ENCODE results near the gene FAM133A.

DNA sequence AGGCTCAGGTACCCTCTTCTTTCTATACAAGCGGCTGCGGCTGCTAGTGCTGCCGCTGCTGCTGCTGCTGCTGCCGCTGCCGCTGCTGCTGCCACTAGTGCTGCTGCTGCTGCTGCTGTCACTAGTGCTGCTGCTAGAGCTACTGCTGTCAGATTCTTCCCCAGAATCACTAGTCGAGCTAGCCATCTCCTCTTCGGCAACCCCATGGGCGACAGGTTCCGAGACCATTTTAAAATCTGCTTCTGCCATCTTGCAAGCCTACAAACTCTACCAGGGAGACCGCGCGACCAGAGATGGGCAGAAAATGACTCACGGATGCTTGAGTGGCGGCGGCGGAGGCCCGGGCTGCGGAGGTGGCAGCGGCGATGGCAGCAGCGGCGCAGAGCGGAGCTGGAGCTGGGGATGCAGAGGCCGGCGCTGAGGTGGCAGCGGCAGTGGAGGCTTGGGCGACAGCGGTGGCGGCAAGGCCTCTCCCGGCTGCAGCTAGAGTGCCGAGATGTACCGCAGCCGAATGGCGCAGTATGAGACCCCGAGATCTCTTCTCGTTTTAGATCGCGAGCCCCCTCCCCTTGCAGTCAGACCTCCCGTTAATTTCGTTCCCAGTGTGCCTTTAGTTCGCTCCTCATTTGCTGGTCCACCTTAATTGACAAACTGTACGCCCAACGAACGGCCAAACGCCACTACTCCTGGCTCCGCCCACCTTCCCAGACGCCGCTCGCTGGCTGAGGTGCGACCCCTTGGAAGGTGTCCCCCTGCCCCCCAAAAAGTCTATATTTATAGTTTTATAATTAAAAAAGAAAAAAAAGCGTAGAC is 744 bp upstream of the FAM133A start, which contains the start of gene NAP1L3:
- TF ChIP-seq ZNF383 (CRISPR knock-in tag; IDR thresholded peaks at IDR 0.05; ENCODE audit: borderline replicate concordance) (no peak), PHF21A (CRISPR knock-in tag; IDR thresholded peaks at IDR 0.05) (no peak)
- TF ChIP-seq, protein P1, sequence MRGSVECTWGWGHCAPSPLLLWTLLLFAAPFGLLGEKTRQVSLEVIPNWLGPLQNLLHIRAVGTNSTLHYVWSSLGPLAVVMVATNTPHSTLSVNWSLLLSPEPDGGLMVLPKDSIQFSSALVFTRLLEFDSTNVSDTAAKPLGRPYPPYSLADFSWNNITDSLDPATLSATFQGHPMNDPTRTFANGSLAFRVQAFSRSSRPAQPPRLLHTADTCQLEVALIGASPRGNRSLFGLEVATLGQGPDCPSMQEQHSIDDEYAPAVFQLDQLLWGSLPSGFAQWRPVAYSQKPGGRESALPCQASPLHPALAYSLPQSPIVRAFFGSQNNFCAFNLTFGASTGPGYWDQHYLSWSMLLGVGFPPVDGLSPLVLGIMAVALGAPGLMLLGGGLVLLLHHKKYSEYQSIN (CRISPR knock-in tag; IDR thresholded peaks at IDR 0.05; ENCODE audit: borderline replicate concordance): no peak
